Stimulated activated CD4-positive, alpha-beta T cell treated with anti-CD3 and anti-CD28 coated beads, Interleukin-4, amount 100 ng/mL, for 4 hours (primary cell): Measurements from ENCODE around the gene DRGX.

Experiments used
- DNase-seq, 2 experiments: peaks; one replicate each; pipeline ENCODE4 v3.0.0-alpha.2; 2020

The DRGX gene

DNA sequence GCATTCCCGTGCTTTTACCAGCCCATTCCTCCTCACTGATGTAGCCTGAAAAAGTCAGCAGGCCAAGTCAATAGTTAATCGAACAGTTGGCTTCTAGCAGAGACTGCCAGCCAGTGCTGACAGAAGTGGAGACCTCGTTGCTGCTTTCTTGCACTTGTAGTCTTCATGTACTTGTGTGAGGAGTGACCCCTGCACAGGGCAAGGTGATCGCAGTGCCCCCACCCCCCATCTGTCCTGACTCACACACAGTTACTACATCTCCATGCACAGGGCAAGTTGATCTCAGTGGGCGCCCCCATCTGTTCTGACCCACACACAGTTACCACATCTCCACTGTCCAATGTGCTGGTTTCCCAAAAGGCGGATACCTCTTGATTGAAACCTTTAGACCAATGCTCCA lies 62.7 kb downstream of the DRGX start:
- DNase-seq = no peak

DNA sequence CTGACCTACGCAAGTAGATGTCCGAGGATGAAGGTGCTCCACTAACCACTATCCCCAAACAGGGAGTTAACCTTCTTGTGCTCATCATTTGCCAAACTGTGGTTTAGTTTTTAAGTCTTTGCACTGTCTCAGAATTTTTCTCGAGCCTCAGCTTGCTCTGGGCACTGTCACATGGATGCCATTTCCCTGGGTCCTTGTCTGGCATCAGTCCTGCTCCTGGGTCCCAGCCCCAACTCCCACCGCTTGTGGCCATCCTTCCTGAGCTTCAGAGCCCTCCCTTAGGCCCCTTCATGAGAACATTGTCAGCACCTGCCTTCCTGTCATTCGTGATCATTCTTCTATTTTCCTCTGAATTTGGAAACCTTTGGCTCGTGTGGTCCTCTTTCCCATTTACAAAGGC lies 63.1 kb downstream of the DRGX start:
- DNase-seq = no peak

DNA sequence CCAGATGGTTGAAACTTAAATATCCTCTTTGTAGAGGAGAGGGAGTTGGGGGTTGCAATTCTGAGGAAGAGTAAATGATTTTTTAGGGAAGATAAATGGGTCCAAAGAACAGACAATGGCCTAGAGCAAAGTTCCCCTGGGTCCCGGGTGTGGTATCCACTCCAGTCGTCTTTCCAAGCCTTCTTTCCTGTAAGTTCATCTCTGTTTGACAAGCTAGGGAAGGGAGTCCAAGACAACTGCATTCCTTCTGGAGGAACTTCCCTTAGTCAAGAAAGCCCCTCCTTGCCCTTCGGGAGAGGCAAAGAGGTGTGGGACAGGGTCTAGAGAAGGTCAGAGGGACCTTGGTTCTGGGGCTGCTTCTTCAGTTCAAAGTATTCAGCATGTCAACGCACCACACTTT lies 63.6 kb downstream of the DRGX start:
- no peak for DNase-seq

DNA sequence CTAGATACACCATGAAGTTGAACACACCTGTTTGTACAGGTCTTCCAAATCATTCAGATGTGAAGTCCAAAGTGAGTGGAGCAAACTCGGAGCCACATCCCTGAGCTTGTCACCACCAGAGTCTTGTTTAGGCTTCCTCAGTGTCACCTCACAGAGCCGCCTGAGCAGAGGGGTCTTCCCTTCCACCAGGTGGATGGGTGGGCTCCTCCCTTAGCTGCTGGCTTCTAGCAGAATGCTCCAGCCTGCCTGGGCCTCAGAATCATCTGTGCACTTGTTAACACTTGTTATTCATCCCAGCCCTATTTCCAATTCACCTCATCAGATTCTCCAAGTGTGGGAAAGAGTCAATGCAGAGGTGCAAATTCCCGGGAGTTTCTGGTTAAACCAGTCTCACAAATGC lies 64.5 kb downstream of the DRGX start:
- no peak for DNase-seq

DNA sequence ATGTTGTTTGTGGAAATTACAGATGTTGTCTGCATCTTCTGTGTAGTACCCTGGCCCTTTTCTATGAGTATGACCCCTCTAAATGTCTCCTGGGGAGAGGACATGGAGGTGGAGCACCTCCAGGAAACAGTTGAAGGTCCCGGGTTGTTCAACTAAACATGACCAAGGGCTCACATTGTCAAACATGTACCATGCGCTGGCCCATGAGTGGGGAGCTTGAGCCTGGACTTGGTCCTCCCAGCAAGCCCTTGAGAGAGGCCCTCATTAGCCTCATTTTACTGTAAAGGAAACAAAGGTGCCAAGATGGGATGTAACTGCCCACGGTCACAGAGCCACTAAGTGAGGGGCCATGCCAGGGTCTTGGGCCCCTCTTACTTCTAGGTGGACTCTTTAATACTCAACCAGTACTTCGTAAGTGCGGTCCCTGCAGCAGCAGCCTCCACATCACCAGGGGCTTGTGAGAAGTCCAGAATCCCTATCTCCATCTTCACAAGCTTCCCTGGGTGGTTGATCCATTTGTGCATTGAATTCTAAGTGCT lies 65.7 kb downstream of the DRGX start:
- DNase-seq = no peak

DNA sequence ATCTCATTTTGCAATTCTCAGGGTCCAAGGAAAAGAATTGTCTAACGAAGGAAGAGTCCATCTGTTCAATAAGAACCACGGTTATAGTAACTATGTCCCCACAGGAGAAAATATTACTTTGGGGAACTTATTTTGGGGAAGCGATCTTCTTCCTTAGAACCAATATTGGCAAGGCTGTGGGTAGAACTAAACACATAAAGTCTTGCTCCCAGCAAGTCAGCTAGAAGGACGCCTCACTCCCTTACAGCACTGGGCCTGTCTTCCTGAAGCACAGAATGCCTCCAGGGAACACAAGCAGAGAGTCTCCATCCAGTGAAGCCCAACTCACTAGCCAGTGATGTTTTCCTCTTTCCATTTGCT lies 66.8 kb downstream of the DRGX start:
- no peak for DNase-seq

DNA sequence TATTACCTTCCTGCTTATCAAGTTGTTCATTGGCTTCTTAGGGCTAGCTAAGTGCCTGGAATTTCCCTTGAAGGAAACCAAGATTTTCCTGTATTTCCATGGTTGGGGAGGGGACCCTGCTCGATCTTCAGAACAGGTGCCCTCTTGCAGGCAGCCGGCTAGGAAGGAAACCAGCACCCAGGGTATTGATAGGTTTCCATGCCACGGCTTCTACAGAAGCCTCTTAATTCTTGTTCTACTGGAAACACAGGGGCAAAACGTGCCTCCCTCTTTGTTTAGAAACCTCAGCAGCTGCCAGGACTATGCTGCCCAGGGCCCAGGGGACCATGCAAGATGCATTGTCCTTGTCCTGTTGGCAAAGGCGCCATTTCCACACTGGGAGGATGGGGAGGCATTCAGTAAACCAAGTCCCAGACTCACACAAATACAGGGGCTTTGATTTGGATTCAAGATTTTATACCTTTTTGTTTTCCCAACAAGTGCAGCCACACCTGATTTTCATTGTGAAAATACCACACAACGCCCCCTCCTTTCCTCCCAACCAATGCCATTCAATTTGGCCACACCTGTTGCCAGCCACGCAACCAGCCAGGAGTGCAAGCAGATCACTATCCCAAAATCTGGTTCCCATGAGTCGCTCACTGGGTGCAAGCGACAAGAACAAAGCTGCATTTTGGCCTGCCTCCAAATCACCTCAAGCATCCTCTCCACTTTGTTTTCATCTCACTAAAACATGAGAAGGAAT lies 67.3 kb downstream of the DRGX start:
- DNase-seq = no peak

DNA sequence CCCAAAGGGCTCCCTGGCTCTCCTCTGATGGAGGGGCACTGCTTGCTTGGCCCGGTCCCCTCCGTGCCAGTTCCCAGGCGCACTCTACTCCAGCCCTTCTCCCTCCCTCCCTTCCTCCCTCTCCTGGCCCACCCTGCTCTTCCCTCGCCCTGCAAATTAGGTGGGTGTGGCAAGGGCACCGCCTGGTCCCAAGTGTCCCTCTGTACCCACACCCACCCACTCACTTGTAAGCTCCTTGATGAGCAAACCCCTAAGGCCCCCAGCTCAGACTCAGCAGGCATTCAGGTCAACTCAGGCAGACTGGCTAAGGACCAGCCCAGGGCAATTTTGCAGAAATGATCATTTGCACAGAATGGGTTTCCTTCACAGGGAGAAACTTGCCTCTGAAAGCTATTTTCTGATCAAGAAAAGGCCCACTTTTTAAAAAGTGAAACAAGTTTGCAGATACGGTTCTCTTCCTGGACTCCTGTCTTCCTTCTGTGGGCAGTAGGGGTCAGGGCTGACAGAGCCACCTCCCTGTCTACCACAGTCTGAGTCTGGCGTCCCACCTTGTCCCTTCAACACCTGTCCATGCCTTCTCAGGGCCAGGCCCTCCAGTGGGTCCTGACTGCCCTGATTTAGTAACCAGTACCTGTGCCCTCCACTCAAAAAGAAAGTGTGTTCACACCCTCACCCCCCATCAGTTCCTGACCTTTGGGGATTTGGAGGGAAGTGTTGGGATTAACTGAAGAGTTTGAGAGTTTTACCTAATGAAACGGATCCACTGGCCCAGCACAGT lies 68.7 kb downstream of the DRGX start:
- no peak for DNase-seq

DNA sequence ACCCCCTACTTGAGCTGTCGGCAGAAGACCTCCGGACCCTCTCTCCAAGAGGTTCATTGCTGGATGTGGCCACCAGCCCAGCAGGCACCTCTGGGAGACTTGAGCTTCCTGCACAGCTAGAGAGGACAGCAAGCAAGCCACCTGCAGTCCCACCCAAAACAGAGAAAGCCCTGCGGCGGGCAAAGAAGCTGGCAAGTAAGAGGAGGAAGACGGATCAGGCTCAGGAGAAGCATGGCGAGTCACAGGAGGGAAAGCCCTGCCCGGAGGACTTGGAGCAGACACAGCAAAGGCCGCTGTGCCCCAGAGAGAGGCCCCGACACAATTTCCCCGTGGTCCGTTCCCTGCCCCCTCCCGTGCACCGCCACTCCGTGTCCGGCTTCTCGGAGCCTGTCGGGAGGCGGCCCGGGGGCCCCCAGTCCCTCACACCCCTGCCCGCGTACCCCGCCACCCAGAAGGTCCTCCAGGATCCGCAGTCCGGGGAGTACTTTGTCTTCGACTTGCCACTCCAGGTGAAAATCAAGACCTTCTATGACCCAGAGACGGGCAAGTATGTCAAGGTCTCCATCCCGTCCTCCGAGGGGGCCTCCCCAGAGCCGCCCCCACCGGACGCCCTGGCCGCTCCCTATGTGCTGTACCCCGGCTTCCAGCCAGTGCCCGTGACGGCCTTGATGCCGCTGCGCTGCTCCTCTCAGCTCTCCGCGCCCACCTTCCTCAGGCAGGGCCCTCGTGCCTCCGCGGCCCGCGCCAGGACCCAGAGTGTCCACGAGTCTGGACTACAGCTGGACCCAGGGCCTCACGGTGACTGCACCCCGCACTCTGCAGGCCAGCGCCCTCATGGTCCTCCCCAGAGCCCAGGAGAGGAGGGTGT lies 69.7 kb downstream of the DRGX start:
- no peak for DNase-seq

DNA sequence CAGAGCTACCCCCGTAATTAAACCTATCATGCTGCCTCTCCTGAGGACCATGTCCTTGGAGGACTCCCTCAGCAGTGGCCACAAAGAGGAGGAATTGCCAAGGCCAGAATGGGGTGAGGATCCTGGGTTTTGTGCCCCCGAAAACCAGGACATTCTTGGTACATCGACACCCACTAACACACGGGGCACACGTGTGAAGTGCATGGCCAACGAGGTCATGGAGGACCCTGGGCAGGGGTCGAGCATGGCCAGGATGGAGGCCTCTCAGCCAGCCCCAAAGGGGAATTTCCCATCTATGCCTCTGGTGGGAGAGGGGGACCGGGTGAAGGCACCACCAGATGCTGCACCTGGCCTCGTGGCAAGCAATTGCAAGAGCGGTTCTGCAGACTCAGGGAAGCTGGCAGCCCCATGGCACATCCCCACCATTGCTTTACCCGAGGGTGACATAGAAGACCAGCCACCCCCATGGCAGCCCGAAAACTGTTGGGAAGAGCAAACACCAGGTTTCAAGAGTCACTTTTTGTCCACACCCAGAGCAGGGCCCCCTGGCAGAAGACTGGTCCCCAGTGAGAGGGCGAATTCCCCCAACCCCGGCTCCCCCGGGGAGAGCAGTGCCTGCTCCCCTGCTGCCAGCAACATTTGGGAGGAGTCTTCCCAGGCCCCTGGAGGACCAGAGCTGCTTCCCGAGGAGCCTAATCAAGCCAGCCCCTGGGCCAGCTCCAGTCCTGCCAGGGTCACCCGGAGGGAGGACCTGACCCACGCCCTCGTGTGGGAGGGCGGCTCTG lies 70.6 kb downstream of the DRGX start:
- DNase-seq = no peak

DNA sequence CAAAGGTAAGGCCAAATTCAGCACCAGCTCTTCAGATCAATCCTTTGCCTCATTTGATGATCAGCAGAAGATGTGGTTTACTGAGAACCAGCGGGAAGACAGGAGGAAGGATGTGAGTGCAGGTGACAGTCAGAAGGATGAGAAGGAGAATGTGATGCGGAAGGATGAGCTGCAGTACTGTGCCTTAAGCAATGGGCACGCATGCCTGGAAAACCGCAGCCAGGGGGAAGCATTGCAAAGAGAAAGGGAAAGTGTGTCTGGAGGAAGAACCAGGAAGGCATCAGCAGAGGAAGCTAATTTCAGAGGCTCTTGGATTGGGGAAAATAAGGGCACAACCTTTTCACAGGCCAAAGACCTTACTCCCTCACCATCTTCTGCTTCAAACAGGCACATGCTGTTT lies 71.2 kb downstream of the DRGX start:
- no peak for DNase-seq

DNA sequence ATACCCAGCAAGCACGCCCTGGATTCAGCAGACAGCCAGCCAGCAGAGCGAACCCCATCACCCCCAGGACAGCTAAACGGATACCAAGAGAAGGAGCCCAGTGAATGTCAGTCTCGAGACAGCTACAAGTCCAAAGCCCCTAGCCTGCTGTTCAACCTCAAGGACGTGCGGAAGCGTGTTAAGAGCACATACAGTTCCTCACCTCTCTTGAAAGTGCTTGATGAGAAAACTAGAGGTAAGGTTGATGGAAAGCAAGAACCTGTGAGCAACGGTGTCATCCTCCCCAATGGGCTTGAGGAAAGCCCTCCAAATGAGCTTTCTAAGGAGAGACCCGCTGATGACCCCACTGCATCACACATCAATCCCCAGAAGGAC lies 72.0 kb downstream of the DRGX start:
- no peak for DNase-seq

DNA sequence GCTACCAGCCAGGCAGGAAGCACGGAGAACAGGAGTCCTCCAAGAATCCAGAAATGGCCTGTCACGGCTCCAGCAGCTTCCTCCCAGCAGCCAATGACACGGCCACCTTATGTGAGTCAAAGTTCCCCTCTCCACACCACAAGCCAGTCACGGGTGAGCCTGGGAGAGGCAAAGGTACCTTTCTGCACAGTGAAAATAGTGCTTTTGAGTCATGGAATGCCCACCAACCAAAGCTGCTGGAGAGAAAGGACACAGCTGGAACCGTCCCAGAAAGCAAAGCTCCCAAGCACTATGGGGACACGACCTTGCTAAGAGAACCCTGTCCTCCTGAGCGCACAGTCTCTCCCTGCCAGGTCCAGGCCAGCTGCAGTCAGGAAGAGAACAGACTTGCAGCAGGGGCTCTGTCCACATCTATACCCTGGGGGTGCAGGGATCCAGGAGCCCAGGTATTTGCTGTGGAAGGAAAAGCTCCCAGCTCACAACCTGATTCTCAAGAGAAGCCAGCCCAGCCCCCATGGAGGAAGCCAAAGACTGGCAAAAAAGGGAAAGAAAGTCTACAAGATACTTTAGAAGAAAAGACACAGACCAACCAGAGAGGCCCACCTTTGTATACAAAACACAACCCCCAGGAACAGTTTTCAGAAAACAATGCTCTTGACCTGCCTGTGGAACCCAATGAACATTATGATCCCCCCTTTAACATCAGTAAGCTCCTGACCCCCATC lies 72.6 kb downstream of the DRGX start:
- DNase-seq = no peak

DNA sequence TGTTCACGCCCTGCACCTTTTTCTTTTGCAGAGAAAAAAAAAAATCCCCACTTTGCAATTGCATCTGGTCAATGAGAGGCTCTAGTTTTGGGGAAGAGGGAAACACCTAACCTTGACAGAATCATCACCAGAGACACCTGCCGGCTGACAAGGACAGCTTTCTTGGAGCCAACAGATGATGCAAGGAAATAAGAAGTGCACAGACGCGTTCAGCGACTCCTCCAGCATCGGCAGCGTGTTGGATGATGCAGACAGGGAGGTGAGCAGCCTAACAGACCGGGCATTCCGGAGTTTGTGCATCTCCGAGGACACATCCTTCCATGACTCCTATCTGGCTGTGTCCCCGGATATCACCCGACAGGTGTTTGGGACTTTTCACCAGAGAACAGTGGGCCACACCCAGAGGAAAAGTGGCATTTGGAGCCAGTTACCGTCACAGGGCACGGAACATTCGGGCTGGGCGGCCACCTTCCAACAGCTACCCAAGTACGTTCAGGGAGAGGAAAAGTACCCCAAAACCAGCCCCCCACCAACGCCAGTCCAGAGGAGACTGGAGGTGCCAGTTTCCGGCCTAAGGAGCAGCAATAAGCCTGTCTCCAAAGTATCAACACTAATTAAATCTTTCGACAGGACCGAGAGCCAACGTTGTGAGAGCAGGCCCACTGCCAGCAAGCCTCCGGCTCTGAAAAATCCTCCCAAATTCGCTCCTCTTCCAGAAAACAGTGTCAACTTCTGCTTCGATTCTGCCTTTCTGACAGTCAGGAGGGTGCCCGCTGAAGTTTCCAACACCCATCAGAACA lies 73.3 kb downstream of the DRGX start:
- no peak for DNase-seq

DNA sequence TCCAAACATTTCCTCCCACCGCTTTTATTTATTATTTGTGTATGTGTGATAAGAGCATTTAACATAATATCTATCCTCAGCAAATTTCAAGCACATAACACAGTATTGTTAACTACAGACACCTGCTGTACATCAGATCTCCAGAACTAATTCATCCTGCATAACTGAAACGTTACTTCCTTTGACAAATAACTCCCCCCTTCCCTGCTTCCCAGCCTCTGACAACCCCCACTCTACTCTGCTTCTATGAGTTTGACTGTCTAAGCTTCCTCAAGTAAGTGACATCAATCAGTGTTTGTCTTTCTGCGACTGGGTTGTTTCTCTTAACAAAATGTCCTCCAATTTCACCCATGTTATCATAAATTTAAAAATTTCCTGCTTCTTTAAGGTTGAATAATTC lies 74.9 kb downstream of the DRGX start:
- DNase-seq = no peak

DNA sequence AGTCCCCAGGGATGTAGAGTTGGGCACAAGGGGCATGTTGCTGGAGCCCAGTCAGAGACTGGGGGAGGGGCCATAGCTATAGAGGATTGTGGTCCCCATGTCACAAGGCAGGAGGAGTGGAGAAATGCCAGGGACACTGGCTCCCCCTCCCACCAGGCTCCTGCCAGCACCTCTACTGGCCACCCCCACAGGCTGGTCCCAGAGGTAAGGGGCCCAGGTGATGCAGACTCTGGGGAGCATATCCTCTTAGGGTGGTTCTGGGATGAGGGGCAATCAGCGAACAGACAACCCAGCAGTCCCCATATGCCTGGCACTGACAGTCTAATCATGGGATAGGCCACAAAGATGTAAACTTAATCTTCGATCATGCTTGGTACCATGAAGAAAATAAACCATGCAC lies 75.7 kb downstream of the DRGX start:
- no peak for DNase-seq

DNA sequence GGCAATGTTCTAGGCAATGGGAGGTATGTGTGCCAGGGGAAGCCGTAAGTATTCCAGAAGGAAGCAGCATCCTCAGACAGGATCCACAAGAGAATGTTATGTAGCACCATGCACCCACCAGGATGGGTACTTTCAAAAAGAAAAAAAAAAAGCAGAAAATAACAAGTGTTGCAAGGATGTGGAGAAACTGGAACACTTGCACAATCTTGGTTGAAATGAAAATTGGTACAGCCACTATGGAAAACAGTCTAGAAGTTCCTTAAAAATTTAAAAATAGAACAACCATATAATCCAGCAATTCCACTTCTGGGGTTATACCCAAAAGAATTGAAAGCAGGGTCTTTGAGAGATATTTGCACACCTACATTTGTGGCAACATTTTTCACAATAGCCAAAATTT lies 76.7 kb downstream of the DRGX start:
- no peak for DNase-seq

DNA sequence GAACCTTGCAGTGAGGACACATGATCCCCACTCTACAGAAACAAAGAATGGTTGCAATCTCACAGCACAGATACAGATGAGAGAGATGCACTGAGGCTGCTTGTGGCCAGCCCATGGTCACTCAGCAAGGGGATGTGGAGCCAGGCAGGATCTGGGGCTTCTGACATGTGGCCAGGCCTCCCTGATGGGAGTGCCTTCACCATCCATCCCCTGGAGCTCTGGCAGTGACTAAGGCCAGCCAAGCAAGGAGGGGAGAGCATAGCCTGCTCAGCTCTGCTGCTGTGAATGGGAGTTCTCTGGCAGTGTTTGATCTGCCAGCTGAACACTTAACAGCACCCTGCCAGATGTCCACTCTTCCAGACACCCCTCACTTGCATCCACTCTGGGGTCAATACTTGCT lies 77.1 kb downstream of the DRGX start:
- DNase-seq = no peak

DNA sequence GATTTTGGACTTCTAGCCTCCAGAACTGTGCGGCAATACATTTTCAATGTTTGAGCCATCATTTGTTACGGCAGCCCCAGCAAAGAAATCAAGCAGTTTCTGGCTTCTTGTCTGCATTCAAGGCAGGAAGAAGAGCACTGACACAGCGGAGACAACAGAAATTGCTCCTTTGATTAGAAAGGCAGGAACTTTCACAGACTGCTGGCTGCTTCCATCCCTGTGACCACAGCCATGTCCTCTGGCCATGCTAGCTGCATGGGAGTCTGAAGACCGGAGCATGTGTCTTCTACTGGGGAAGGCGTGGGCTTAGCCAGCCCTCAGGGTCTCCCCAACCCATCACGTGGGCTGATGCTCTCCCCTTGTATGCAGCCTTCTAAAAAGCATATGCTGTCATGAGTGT lies 77.9 kb downstream of the DRGX start:
- DNase-seq = no peak

DNA sequence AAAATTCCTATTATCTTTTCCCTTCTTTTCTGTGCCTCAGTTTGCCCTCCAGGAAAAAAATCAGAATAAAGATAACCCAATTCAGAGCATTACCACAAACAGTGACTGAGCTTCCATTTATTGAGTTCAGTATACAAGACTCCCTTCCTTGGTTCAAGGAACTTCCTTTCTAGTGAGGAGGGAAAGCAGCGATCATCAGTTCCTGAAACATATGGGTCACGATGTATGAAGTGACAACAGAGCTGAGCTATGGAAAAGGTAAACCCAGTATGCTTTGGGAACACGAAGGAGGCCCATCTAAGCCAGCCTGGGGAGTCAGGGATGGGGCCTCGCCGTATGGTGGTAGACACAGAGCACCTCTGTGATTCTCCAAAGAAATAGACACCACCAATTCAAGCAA lies 81.1 kb downstream of the DRGX start:
- no peak for DNase-seq
